ENCODE measurements around the gene SYCP3.
"Not testable (repeated sequence)": the region's sequence is repeated elsewhere in the genome, so short reads cannot be mapped to it uniquely, and the experiment has no call there.

Gene SYCP3

GRCh38 chr12:101710288-101710687 lies 29.0 kb downstream of the SYCP3 start:
- DNase-seq, result no peak

- DNase-seq, result no peak
Observed at GRCh38 chr12:101707131-101707782, 32.0 kb downstream of the SYCP3 start.

GRCh38 chr12:101706403-101706802 lies 32.9 kb downstream of the SYCP3 start:
- no peak for DNase-seq

- no peak for DNase-seq
Observed at GRCh38 chr12:101703487-101703886, 35.8 kb downstream of the SYCP3 start.

GRCh38 chr12:101700299-101700820 lies 38.9 kb downstream of the SYCP3 start:
- DNase-seq, result no peak

- peak in 1 of 2 donors; percentile 3 for DNase-seq
Observed at GRCh38 chr12:101698800-101699347, 40.4 kb downstream of the SYCP3 start.

GRCh38 chr12:101697930-101698799 lies 41.1 kb downstream of the SYCP3 start:
- peak in 1 of 2 donors; percentile 10 for DNase-seq

GRCh38 chr12:101697197-101697929 lies 41.9 kb downstream of the SYCP3 start, which contains the start of gene CHPT1:
Gene CHPT1 (plus strand): TSS chr12:101697640. CDS start chr12:101697862, 222 bp downstream.
- DNase-seq, result peak; percentile 68 to 70

GRCh38 chr12:101696251-101697196 lies 42.7 kb downstream of the SYCP3 start:
- DNase-seq, result no peak

- no peak for DNase-seq
Observed at GRCh38 chr12:101695706-101696105, 43.6 kb downstream of the SYCP3 start.

GRCh38 chr12:101694986-101695385 lies 44.3 kb downstream of the SYCP3 start:
- DNase-seq, result no peak

GRCh38 chr12:101694297-101694848 lies 44.9 kb downstream of the SYCP3 start:
- DNase-seq, result no peak

GRCh38 chr12:101691503-101692096 lies 47.7 kb downstream of the SYCP3 start:
- DNase-seq, result no peak

GRCh38 chr12:101690544-101691098 lies 48.6 kb downstream of the SYCP3 start:
- DNase-seq, result no peak

GRCh38 chr12:101686176-101686575 lies 53.1 kb downstream of the SYCP3 start:
- no peak for DNase-seq

GRCh38 chr12:101685092-101685491 lies 54.2 kb downstream of the SYCP3 start:
- no peak for DNase-seq

GRCh38 chr12:101681627-101682026 lies 57.6 kb downstream of the SYCP3 start:
- DNase-seq, result not testable (repeated sequence)

GRCh38 chr12:101680647-101681046 lies 58.6 kb downstream of the SYCP3 start:
- DNase-seq, result no peak

GRCh38 chr12:101680240-101680639 lies 59.0 kb downstream of the SYCP3 start:
- no peak for DNase-seq
